GM21576 (cell line): ENCODE data around the gene ZNF516.

Experiments
- ATAC-seq: cut with Tn5 transposase; IDR thresholded peaks from one replicate; pipeline ENCODE4 v1.9.1; 2021; ENCODE audit warnings: mild to moderate bottlenecking, moderate library complexity; ENCODE audit not compliant: unreplicated experiment

Gene ZNF516

DNA sequence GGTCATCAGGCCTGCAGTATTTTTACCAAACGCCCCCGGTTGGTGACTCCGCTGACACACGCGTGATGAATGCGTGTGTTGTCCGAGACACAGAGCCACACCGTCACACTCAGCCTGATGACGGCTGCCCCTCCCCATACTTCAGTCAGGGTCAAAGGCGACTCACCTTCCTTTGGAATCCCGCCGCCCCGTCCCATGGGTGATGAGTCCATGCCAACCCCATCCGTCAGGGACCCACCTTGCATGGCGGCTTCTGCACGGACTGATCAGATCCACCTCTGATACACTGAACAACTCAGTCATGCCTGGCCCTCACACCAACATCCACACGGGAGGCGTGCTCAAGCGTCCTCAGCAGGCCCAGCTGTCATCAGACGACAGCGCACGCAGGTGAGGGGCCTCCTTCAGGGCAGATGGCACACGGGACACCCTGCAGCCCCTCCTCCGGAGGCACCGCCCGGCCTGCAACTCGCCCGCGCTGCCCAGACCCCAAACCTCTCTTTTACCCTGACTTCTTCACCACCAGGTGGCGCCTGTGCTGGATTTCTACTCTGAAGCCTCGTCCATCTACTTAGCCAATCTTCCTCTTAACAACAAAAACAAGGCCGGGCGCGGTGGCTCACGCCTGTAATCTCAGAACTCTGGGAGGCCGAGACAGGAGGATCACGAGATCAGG is 89.2 kb downstream of the ZNF516 start:
- peak; percentile 51 for ATAC-seq

- ATAC-seq, result no peak
Observed at GRCh38 chr18:76405280-76405679, 89.8 kb downstream of the ZNF516 start.

- ATAC-seq, result no peak
Observed at GRCh38 chr18:76404345-76404831, 90.7 kb downstream of the ZNF516 start.

- no peak for ATAC-seq
Observed at GRCh38 chr18:76402026-76402990, 92.7 kb downstream of the ZNF516 start.

DNA sequence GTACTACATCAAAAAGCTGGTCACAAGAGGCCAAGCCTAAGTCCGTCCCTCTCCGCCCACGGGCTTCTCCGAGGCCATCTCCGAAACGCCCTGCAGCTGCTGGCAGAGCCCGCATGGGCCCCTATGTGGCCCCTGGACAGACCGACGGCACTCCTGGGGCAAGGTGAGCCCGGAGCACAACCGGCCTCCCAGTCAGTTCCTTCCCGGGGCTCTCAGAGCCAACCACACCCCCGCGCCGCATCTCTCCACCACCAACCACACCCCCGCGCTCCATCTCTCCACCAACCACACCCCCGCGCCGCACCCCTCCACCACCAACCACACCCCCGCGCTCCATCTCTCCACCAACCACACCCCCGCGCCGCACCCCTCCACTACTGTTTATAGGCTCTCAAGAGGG is 93.5 kb downstream of the ZNF516 start:
- ATAC-seq, result no peak

DNA sequence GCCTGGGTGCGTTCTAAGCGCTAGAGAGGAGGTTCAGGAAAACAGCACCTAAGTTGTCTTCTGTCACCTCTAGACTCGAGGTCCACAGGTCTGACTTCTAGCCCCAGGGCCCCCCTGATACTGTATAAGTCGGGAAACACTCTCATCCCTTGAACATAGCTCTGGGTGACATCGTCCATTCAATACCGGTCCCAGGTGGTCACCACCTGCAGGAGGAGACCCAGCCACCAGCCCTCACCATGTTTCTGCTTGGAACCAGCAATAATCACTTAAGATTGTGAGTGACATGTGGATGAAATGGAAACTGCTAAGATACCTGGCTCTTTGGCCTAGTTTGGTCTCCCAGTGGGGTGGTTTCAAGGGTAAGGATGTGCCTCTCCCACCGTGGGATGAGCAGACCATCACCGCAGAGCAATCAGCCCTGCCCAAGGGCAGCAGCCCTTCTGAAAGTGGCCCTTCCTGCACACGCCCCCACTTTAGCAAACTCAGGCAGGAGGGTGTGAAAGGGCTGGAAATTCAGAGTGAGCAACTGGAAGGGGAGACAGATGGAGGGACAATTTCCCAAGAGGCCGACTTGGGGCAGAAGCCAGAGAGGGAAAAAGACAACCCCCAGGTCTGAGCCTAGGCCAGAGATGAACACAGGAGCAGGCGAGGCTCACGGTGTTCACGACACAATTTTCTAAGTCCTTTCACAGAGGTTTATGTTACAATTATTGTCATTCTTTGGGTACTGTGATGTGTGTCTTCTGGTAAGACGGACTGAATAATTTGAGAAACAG is 95.2 kb downstream of the ZNF516 start:
- ATAC-seq, result no peak

DNA sequence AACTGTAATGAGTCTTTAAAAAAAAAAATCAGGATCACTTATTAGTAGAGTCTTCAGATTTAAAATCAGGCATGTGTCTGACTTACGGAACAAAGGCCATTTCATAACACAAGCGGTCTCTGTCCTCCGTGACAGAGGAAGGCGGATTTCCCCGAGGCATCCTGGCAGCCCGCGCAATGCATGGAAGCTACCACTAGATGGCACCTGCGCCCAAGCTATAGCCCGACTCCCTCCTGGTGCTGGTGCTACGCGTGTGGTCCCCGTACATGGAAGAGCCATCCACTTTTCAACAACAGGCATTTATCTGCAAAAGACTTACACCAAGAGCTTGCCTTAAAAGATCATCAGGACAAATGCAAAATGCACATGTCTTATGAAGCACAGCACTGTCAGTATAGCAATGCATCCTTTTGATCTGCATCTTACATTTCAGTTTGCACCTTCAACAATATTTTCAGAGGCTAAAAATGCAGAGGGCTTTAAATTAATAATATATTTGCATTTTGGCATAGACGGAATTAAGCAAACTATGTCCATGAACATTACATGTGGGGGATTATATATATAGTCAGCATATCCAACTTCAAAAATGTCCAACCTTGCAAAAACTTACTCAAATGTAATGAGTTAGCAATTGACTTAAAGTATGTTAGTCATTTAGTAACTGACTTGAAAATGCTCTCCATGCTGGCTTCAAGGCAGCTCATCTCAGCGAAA is 96.0 kb downstream of the ZNF516 start:
- peak; percentile 92 for ATAC-seq

DNA sequence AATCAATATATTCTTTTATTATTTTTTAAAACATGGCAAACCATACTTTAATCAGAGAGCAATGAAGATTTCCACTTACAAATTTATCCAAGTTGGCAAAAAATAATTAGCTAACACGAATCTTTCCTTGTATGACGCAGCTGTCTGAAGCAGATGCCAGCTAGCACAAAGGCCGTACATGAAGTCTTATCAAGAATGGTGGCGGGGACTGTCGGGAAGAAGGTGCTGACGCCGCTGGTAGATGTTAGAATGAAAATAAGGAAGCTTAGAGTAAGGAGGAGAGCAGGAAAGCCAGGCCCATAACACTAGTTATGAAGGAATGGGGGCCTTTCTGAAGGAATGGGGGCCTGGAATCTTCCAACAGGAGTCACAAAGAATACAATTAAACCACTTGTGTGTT is 96.7 kb downstream of the ZNF516 start:
- no peak for ATAC-seq

DNA sequence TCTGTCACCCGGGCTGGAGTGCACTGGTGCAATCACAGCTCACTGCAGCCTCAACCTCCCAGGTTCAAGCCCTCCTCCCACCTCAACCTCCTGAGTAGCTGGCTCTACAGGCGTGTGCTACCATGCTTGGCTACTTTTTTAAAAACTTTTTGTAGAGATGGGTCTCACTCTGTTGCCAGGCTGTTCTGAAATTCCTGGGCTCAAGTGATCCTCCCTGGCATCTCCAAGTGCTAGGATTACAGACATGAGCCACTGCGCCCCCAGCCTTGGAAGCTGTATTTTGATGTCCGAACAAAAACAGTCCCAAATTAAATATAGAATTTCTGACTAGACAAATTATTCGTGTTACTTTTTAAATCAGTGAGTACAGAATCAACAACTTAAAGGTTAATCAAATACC is 97.4 kb downstream of the ZNF516 start:
- no peak for ATAC-seq

DNA sequence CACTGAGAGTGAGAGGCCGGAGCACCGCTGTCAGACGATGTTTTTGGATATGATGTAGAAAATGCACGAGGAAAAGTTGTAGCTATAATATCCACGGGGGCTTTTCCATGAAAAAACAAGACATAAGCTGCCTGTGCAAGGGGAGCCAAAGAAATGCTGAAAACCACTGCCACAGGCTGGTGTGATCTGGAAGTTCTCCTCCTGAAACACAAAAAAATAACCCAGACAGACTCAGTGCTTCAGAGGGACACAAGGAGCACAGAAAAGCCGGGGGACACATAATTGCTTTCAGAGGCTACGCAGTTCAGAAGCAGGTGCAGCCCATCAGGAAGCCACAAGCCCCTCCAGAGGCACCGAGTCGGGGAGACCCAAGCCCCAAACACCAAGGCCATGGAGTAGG is 98.2 kb downstream of the ZNF516 start:
- no peak for ATAC-seq

DNA sequence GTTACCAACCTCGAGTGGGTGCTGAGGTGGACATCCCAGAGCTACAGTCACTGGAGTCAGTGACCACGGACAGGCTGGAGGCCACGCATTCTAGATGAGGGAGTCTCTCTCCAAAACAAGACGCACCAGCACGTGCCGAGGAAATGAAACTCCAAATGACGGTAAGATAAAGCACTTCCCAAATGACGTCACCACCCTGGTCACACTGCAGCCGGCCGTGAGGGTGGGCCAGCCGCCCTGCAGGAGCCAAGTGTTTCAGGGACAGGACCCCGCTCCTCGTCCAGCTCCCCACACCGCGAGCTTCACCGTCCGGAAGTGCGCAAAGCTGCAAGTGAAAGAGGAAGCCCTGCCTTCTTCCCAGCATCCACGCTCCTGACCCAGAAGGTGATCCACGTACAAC is 99.4 kb downstream of the ZNF516 start:
- ATAC-seq, result no peak

GRCh38 chr18:76394780-76395476 is 100.1 kb downstream of the ZNF516 start:
- ATAC-seq, result no peak

GRCh38 chr18:76392349-76392748 is 102.7 kb downstream of the ZNF516 start:
- ATAC-seq, result no peak

GRCh38 chr18:76391746-76392145 is 103.3 kb downstream of the ZNF516 start:
- no peak for ATAC-seq

DNA sequence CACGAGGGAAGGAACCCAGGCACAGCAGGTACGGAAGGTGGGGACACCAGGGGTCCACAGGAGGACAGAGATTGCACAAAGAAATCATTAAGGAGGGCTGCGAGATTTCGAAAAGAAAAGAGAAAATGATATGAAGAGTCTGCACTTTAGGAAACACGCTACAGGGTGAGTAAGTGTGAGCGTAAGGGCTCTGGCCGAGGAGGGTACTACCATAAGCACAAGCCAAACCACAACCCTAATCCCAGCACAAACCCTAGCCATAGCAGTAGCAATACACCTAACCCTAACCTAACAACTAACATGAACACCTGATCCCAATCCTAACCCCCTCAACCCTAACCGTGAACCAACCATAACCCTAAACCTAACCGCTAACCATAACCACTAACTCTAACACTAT is 104.0 kb downstream of the ZNF516 start:
- ATAC-seq, result no peak

- ATAC-seq, result no peak
Observed at GRCh38 chr18:76390452-76391035, 104.5 kb downstream of the ZNF516 start.

GRCh38 chr18:76389716-76390115 is 105.3 kb downstream of the ZNF516 start:
- ATAC-seq, result no peak

- ATAC-seq, result no peak
Observed at GRCh38 chr18:76388891-76389423, 106.1 kb downstream of the ZNF516 start.

DNA sequence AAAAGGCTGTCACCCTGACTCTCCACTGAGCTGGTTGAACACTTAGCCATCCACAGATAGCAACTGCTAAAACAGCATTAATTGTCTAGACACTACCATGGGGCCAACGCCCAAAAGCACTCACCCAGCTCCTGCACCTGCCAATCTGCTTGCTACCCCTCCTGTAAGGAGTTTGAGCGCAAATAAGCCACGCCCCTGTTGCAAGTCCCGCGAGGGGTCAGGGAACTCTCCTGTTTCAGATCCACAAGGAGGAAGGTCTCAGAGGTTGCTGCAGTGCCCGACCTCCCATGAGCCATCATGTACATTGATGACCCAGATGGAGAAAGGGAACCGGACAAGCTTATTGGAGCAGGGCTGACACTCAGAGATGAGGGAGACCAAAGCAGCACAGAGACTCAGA is 106.8 kb downstream of the ZNF516 start:
- ATAC-seq, result no peak
